HG02981 (cell line): ENCODE results near the gene C5orf15.
"Not testable (repeated sequence)": the region's sequence is repeated elsewhere in the genome, so short reads cannot be mapped to it uniquely, and the experiment has no call there.

ENCODE experiments used
- ATAC-seq: cut with Tn5 transposase; IDR thresholded peaks from one replicate; pipeline ENCODE4 v1.9.1; 2021; ENCODE audit warnings: mild to moderate bottlenecking, moderate library complexity; ENCODE audit not compliant: unreplicated experiment

C5orf15 gene

DNA sequence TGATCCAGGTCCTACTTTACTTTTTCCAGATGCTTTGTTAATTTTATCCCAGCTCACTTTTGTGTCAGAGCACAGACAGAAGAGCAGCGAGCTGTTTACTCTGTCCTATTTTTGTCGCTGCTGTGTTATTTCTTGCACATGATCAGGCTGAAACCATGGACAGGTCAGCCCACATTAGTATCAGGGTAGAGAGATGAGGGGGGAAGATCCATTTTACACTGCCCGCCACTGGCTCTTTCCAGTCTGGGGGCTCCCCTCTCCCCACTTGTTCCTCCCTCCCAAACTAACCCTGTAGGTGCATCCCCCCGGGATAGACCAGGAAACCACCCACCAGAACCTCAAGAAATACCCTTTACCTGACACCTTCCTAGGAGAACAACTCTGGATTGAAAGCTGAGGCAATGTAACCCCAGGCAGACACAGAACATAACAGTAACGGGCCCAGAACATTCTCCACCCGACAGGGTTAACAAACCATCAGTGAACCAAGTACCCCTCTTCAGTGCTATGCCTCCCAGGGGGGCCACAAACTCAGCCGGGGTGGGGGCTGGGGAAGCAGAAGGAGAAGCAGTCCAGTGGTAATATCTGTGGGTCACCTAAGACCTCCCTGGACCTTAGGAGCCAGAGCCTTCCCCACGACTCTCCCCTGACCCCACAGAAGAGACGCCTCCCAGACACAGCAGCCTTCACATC lies 26.0 kb upstream of the C5orf15 start:
- ATAC-seq, result no peak

DNA sequence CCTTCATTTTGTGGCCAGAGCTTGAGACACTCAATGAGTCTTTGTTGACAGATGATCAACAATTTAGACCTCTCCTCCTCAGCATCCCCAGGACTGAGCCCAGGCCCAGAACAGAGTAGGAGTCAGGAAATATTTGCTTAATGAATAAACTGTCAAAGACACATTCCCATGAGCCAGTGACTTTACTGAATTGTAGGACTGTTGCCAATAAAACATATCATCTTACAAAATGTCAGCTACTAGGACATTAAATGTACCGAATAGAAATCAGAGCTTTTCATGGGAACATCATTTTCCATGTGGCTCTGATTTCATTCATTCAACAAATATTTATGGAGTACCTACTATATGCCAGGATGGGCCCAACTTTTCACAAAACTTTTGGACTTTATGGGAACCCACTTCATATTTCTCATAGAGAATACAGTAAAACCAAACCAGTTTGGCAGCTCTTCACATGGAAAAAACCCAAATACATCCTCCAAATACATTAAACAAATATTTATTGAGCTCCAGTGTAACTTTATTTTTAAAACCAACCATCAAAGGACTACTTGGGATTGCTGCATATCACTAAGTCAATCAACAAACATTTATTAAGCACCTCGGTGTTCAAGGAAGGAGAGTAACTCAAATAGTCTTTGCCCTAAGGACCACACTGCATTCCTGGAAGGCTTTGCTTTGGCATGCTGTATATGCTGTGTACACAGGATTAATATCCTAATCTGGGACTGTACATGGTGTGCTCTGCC lies 24.9 kb upstream of the C5orf15 start:
- no peak for ATAC-seq

DNA sequence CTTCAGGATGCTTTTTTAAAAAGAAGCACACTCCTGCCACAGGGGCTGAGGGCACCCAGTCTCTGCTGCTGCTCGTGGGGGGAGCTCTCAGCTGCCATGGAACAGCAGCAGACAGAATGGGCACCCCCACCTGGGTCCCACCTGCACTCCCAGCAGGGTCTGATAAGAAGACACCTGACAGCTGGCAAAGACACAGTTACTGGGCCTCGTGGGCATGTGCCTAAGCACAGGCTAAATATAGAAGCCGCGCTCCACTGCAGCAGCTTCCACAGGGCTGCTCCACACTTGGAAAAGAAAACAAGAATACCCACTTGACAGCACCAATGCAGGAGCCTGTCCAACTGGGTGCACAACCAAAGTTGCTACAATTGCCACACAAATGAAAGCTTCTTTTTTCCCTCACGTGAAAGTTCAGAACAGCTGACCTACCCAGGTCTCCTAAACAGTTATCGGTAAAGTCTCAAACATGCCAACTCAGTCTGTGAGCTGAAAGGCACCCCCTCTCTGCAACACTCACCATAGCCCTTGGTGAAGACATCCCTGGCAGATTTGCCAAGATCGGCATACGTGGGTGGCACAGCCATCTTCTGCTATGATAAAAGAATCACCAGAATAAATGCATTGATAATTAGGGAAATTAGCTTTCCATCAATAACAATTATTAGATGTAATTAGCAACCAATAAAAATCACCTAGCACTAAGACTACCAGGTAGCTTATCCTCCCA lies 24.2 kb upstream of the C5orf15 start:
- ATAC-seq, result no peak

DNA sequence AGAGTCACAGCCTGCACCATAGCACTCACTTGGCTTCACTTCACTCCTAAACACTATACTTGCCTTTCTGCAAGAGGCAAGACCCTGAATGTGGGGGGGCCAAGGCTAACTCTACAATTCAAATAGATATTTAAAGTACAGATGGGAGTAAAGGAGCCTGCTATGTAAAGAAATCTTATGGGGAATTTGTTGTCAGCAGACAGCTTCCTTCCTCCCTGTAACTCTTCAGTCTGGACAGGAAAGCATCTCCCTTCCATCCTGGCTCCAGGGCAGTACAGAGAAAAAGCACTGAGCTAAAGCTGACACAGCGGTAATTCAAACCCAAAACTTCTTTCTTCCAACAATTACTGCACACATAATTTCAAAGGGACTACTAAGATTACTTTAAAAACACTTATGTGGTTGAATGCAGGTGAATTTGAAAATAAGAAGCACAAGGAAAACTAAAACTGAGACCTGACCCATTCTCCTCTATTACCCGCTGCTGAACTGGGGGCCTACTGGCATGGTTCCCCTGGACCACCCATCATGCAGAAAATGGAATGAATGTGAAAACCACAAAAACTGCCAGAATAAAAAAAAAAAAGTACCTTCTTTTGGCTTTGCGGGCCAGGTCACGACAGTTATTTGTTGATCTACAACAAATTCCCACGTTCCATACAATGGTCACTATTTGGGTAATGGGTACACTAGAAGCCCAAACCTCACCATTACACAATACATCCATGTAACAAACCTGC lies 22.9 kb upstream of the C5orf15 start:
- ATAC-seq, result no peak

DNA sequence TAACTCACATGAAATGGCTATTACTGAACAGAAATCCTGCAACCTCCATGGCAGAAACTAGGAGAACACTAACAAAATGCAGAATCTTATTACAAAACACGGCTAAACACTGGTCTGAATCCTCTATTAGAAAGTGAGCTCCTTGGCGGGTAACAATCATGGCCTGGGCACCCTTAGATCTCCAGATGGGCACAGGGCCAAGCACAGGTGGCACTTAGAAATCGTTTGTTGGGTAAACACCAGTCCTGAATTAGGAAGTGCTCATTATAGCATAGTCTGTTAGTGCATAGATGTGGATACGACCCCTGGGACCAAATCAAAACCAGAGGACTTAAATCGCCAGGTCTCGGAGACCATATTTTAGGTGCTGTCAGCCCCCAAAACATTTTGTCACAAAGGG lies 22.0 kb upstream of the C5orf15 start:
- no peak for ATAC-seq

DNA sequence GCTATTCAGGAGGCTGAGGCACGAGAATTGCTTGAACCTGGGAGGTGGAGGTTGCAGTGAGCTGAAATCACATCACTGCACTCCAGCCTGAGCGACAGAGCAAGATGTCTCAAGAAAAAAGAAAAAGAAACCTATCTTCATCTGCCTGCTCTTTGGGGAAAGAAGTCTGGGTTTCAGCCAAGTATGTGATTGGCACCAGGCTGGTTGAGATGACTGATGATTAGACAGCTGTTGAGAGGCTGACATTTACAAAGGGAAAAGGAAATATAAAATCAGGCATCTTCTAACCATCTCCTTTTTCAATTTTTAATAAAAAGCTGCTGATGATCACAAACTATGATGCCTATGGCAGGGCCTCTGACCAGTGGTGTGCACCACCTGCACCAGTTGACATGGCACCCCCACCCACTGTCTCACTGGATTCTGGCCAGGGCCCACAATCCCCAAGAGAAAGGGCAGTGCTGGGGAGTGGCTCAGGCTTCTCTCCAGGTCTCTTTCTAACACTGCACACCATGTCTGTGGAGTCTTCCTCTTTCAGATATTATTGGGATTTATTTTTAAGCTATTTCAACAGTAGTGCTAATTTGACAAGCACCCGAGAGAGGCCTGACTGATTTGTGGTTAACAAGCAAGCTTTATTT lies 17.2 kb upstream of the C5orf15 start:
- no peak for ATAC-seq

DNA sequence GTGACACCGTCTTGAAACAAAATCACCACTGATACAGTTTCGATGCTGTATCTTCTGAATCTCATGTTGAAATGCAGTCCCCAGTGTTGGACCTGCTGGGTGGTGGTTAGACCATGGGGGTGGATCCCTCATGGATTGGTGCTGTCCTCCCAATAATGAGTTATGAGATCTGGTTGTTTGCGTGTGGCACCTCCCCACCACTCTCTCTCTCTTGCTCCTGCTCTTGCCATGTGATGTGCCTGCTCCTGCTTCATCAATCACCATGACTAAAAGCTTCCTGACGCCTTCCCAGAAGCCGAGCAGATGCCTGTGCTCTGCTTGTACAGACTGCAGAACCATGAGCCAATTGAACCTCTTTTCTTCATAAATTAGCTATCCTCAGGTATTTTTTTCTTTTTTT lies 15.2 kb upstream of the C5orf15 start:
- no peak for ATAC-seq

DNA sequence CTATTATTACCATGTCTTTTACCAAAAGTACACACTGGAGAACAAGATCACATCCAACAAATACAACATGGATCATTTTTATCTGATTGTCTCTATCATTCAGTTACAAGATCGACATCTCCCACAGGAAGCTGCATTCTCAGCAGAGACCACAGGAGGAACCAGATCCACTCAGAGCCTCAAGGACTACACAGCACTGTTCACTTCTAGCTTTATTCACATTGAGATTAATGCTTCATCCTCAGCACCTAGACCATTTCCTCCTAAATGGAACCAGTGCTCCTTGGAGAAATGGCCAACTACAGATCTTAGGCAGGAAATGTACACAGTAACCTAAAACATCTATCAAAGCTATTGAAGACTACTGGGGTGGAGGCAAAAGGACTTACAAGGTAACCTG lies 13.3 kb upstream of the C5orf15 start:
- no peak for ATAC-seq

DNA sequence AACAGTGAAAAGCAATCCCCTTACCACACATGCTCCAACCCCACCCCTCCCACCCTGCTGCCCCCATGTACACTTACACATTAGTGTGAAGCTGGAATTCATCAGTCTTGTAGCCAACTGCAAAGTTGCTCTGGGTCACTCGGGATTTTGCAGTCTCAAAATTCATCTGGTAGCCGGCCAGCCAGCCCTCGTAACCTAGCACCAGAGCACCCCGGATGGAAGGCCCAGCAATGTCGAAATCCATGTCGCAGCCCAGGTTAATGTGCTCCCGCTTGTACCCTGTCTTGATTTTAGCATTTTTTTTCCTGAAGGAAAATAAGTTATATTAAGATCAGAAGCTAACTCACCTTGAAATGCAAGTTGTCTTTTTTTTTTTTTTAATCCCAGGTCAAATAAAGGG lies 12.2 kb upstream of the C5orf15 start:
- ATAC-seq, result no peak

DNA sequence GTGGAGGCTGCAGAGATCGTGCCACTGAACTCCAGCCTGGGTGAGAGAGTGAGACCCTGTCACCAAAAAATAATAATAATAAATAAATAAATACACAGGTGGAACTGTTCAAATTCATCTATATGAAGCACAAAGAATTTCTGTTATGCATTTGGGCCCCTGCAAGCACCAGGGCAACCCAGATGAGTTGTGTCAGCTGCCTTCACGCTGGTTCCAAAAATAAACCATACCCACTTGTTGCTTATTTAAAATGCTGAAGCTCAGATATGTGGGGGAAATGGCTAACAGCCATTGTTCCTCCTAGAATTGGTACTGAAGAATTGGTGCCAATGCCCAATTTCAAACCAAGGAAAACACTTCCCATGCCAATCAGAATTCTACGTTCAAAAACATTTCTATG lies 10.5 kb upstream of the C5orf15 start:
- ATAC-seq, result no peak

DNA sequence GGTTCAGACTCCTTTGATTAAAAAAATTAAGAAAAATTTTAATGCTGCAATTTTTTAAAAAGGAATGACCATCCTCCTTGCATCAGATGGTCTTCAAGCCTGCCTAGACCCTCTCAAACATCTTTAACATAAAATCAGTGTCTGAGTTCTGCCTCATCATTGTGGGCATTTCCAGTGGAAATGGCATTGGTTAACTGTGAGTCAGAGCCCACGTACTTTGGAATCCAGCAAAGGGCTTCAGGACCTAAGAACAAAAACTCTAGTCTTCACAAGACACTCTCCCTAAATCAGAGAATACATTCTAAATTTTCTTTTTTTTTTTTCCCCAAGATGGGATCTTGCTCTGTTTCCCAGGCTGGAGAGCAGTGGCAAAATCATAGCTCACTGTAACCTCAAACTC lies 9.4 kb upstream of the C5orf15 start:
- no peak for ATAC-seq

DNA sequence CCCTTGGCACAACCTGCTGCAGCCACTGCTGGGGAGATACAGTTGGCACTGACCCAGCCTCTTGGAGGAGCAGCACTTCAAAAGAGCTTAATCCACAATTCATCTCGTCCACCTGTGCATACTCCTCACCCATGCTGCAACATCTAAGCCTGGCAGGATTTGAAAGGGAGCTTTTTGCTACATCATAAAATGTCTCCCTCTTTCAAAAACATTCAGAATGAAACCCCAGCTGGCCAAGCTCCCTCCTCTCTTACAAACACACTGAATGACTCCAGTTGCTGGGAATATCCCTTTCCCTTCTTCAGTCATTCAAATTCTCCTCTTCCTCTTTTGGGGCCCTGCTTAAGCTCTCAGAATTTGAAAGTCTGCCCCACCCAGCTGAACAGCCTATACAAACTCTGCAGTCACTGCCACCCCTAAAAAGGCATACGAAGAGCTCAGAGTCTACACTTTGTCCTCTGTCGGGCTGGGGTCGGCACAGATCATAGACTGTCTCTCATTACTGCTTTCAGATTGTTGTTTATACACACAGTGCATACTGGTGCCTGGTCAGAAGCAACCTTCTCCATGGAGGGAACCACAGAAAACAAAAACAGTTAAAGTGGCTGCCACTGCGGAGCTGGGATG lies 8.8 kb upstream of the C5orf15 start:
- no peak for ATAC-seq

DNA sequence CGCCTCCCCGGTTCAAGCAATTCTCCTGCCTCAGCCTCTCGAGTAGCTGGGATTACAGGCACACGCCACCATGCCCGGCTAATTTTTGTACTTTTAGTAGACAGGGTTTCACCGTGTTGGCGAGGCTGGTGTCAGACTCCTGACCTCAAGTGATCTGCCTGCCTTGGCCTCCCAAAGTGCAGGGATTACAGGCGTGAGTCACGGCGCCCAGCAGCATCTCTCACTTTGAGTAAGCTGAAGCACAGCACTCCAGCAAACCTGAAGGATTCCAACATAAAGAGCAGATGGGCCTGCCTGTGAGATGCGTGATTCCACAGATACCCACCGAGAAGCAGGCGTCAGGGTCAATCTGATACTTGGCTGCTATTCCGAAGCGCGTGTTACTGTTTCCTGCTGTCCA lies 7.1 kb upstream of the C5orf15 start:
- ATAC-seq, result not testable (repeated sequence)

DNA sequence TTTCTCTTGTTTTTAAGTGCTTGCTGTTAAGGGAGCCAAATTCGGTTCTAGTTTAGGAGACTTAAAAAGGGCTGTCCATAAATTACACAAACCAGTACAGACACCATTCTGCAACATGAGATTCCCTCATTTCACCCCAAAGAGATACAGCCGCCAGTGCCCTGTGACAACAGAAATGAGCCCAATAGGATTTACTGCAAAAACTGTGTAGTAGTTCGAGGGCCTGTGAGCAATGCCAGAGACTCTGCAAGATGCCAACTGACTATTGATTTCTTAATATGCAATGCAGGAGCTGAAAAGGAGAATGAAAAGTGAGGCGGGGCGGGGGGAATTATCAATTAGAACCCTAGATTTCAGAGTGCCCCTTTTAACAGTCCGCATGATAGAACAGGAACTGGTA lies 5.7 kb upstream of the C5orf15 start:
- no peak for ATAC-seq

DNA sequence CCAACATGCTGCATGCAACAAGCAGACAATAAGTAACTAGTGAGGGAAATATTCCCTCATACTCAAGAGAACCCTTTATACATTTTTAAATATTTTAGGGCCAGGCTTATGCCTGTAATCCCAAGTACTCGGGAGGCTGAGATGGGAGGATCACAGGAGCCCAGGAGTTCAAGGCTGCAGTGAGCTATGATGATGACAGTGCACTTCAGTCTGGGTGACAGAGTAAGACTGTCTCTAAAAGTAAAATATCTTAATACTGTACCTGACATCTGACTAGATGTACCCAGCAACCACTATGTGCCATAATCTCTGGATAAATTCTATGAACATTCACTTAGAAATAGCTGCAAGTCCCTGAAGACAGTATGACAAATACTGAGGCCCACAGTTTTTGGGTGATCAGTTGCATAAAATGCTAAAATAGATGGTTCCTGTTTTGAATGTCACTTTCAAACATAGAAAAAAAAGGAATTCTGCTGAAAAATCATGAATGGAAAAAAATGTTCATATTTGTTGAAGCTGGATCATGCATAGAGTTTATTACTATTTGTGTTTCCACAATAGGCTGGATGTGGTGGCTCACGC lies 2.0 kb upstream of the C5orf15 start:
- no peak for ATAC-seq

DNA sequence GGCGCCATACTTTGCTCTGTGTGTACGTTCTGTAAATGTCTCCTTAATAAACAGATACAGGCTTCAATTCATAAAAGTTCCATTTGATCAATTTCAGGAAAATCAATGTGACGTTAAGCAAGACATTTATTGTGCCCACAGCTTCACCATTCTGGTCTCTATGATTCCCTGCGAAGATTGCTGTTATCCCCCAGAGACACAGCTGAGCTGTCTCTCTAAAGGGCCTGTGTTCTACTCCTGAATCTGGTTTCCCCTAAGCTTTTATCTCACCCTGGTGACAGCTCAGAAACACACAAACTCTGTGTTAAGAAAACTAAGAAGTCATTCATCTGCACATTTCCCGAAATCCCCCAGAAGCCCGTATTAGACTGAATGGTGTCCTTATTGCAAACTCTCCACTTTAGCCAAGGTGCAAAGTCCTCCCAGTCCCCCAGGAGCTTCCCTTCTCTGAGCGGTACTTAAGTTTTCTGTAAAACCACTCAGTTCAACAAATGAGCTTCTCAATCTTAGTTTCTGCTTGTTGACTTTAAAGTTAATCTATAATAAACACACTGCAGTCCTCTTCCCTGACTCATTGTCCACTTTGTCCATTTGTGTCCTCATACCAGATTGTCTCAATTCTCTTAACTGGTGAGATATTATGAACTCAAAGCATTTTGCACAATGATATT lies 1.4 kb upstream of the C5orf15 start:
- ATAC-seq, result no peak

DNA sequence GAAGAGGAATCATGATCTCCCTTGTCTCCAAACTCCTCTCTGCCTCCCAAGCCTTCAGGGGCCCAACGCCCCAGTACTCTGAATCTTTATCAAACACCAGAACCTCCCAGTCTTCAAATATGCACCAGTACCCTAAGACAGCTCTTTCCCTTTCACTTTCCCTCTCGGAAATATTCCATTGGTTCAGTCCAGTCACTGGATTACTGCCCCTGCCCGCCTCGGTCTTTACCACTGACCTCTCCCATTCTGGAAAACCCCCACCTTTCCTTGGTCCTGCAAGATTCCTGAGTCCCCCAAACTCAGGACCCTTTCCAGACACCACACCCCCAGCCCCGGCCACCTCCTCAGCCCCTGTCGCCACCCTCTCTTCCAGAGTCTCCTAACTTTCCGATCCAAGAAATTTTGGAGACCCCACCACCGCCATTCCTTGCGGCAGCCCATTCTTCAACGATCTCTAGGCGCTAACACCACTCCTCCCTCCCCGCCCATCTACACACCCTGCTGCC lies 674 bp downstream of the C5orf15 start:
- peak; percentile 4 for ATAC-seq

DNA sequence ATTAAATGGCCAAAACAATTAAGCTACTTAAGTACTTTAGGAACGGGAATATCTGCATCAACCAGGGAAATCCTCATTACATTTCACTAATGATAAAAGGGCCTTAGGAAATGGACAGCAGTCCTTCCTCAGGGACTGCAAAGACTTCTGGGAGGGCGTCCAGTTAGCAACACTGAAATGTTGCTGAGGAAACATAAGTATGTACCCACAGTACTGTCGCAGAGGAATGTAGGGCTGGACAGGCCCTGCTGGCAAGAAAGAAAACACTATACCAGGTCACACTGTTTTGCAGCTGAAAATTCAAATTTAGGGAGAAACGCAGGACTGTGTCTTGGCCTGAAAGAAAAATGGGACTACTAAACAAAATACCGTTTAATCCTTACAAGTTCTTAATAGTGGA lies 1.3 kb downstream of the C5orf15 start:
- no peak for ATAC-seq

DNA sequence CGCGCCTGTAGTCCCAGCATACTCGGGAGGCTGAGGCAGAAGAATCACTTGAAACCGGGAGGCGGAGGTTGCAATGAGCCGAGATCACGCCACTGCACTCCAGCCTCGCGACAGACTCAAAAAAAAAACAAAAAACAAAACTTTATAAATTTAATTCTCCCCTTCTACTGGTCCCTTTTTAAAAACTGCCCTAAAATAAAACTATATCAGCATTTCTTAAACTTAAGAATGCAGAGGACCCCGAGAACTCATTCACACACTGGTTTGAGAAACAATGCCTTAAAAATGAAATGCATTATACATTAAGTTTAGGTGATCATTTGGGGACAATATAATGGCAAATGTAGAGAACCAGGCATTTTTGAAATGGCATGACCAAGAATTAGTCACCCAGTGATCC lies 2.3 kb downstream of the C5orf15 start:
- ATAC-seq, result no peak
